OCI-LY7 (cell line): ENCODE results near the gene GRK4. TPM values are rescaled to one million over a fixed set of nuclear protein-coding genes. Genes with fewer than 3 reads are reported as not detected.

Source experiments
- BruUV-seq: library from RNA; stranded (reverse); fragments of 400-500 nt; replicated peaks from 2 replicates; lab custom pipeline; 2021; lab: Mats Ljungman, UMichigan
- CTCF ChIA-PET: fragments of 300-600 bp; sonication (Branson Sonifier 250); formaldehyde crosslinking; loops from one replicate; lab custom pipeline; 2022; ENCODE audit warnings: antibody characterized with exemption; ENCODE audit not compliant: unreplicated experiment; lab: Charles Lee
- POLR2A ChIA-PET: fragments of 300-600 bp; sonication (Branson Sonifier 250); formaldehyde crosslinking; loops from one replicate; lab custom pipeline; 2022; ENCODE audit warnings: antibody characterized with exemption; lab: Charles Lee
- DNase-seq: peaks from one replicate; pipeline ENCODE4 v3.0.0-alpha.2; 2015; ENCODE audit warnings: low spot score
- H2AFZ ChIP-seq: fragments of 200-600 bp; sonication (generic), shearing (Covaris generic); 2 replicates; pipeline ENCODE4 v1.6.1; 2014; ENCODE audit warnings: mild to moderate bottlenecking, antibody characterized with exemption, low read length, moderate library complexity
- H3K27ac ChIP-seq: fragments of 200-600 bp; sonication (generic); 2 replicates; pipeline ENCODE4 v1.5.1; 2014; ENCODE audit warnings: mixed run types, low read depth, mild to moderate bottlenecking, moderate library complexity, low read length, inconsistent platforms; ENCODE audit not compliant: poor library complexity, severe bottlenecking
- H3K36me3 ChIP-seq: fragments of 200-600 bp; sonication (generic); 2 replicates; pipeline ENCODE4 v1.6.1; 2014; ENCODE audit warnings: mild to moderate bottlenecking, antibody characterized with exemption, low read length, moderate library complexity, mixed read lengths; ENCODE audit not compliant: insufficient read depth
- H3K4me1 ChIP-seq: fragments of 200-600 bp; sonication (generic); 2 replicates; pipeline ENCODE4 v1.5.1; 2014; ENCODE audit warnings: mild to moderate bottlenecking, low read length; ENCODE audit not compliant: insufficient read depth, poor library complexity, severe bottlenecking
- H3K4me2 ChIP-seq: fragments of 200-600 bp; sonication (generic); 2 replicates; pipeline ENCODE4 v1.6.1; 2014; ENCODE audit warnings: mild to moderate bottlenecking, low read length
- H3K4me3 ChIP-seq: fragments of 200-600 bp; sonication (generic); 2 replicates; pipeline ENCODE4 v1.5.1; 2014; ENCODE audit warnings: mild to moderate bottlenecking, low read depth, low read length; ENCODE audit not compliant: poor library complexity, severe bottlenecking
- H3K79me2 ChIP-seq: fragments of 200-600 bp; sonication (generic); 2 replicates; pipeline ENCODE4 v1.6.1; 2016; ENCODE audit warnings: low read depth, mild to moderate bottlenecking, low read length, moderate library complexity, mixed read lengths; ENCODE audit not compliant: insufficient read depth
- H3K9me2 ChIP-seq: fragments of 200-600 bp; sonication (generic); 2 replicates; pipeline ENCODE4 v1.6.1; 2016; ENCODE audit warnings: mild to moderate bottlenecking, low read length, mixed read lengths; ENCODE audit not compliant: insufficient read depth
- H3K9me3 ChIP-seq: fragments of 200-600 bp; sonication (generic); 2 replicates; pipeline ENCODE4 v1.6.1; 2014; ENCODE audit warnings: mild to moderate bottlenecking, mixed run types, low read length, mixed read lengths
- H4K20me1 ChIP-seq: fragments of 200-600 bp; sonication (generic); 2 replicates; pipeline ENCODE4 v1.6.1; 2014; ENCODE audit warnings: mild to moderate bottlenecking, antibody characterized with exemption, low read length, moderate library complexity, mixed read lengths; ENCODE audit not compliant: insufficient read depth
- EZH2phosphoT487 ChIP-seq: fragments of 200-600 bp; sonication (generic); IDR thresholded peaks from 2 replicates; pipeline ENCODE4 v1.6.1; 2018; ENCODE audit warnings: low read depth, borderline replicate concordance, mild to moderate bottlenecking, mixed run types, antibody characterized with exemption, low read length, moderate library complexity, mixed read lengths
- intact Hi-C: fragments of 100-400 bp; cut with micrococcal nuclease; formaldehyde crosslinking; loops from one replicate; pipeline ENCODE4 v1.10.0; 2022; ENCODE audit not compliant: unreplicated experiment
- total RNA-seq, 2 experiments: library from RNA; depleted of rRNA in 1 of 2; stranded (reverse); fragments of >200 nt in 1 of 2; shearing (Covaris generic) in 1 of 2; gene quantifications; 2 replicates each; pipeline ENCODE4 v1.2.3, GENCODE V29; 2014 to 2022
- TF ChIP-seq, protein P1 (sequence below): fragments of 200-600 bp; sonication (generic); conservative IDR thresholded peaks from 2 replicates; pipeline ENCODE4 v1.5.1; 2014; ENCODE audit warnings: mild to moderate bottlenecking, antibody characterized with exemption, low read length, moderate library complexity, mixed read lengths

Gene GRK4
- total RNA-seq, 2 experiments from 2014 or later: 6.5 to 9.1 TPM

DNA sequence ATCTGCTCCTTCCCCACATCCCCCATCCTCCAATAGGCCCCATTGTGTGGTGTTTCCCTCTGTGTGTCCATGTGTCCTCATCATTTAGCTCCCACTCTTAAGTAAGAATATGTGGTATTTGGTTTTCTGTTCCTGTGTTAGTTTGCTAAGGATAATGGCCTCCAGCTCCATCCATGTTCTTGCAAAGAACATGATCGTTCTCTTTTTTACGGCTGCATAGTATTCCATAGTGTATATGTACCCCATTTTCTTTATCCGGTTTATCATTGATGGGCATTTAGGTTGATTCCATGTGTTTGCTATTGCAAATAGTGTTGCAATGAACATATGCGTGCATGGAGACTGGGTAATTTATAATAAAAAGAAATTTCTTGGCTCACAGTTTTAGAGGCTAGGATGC, 31.5 kb downstream of the GRK4 start:
- no peak for DNase-seq
- no peak overlapping the region for H3K27ac ChIP-seq
- H3K36me3 ChIP-seq: no peaks in the 10 kb centered on the region
- intact Hi-C loops: no loop called here
- TF ChIP-seq, protein P1, sequence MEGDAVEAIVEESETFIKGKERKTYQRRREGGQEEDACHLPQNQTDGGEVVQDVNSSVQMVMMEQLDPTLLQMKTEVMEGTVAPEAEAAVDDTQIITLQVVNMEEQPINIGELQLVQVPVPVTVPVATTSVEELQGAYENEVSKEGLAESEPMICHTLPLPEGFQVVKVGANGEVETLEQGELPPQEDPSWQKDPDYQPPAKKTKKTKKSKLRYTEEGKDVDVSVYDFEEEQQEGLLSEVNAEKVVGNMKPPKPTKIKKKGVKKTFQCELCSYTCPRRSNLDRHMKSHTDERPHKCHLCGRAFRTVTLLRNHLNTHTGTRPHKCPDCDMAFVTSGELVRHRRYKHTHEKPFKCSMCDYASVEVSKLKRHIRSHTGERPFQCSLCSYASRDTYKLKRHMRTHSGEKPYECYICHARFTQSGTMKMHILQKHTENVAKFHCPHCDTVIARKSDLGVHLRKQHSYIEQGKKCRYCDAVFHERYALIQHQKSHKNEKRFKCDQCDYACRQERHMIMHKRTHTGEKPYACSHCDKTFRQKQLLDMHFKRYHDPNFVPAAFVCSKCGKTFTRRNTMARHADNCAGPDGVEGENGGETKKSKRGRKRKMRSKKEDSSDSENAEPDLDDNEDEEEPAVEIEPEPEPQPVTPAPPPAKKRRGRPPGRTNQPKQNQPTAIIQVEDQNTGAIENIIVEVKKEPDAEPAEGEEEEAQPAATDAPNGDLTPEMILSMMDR: no peak
- TF ChIP-seq EZH2phosphoT487: no peak
- H3K4me1 ChIP-seq: no peaks in the 10 kb centered on the region
- H2AFZ ChIP-seq: no peak overlapping the region
- no peaks in the 10 kb centered on the region for H3K9me3 ChIP-seq
- ChIA-PET POLR2A (interaction anchor here (0.7 kb wide), 1 partner anchor 181 kb away, joined by 6 read pairs; no protein-coding TSS in a partner anchor), CTCF (no interaction called here)
- H3K4me3 ChIP-seq: no peak overlapping the region
- H3K9me2 ChIP-seq: no peaks in the 10 kb centered on the region
- no peaks in the 10 kb centered on the region for H4K20me1 ChIP-seq
- BruUV-seq: no TSS peak
- H3K4me2 ChIP-seq: no peak overlapping the region
- no peaks in the 10 kb centered on the region for H3K79me2 ChIP-seq

- ChIA-PET POLR2A (interaction anchor here (0.6 to 1.0 kb wide), 3 partner anchors 32 to 599 kb away, joined by 3 to 6 read pairs (median 4); partner anchors contain the start of genes GRK4 and NOP14), CTCF (no interaction called here)
- no peak for TF ChIP-seq EZH2phosphoT487
- TF ChIP-seq, protein P1: no peak
- intact Hi-C loops: no loop called here
- no peak overlapping the region for H3K4me3 ChIP-seq
- H3K4me2 ChIP-seq: no peak overlapping the region
- DNase-seq: no peak
- no TSS peak for BruUV-seq
- H4K20me1 ChIP-seq: no peaks in the 10 kb centered on the region
- H3K36me3 ChIP-seq: no peaks in the 10 kb centered on the region
- no peaks in the 10 kb centered on the region for H3K9me2 ChIP-seq
- no peaks in the 10 kb centered on the region for H3K79me2 ChIP-seq
- H3K27ac ChIP-seq: no peak overlapping the region
- H2AFZ ChIP-seq: no peak overlapping the region
- H3K9me3 ChIP-seq: no peaks in the 10 kb centered on the region
- no peaks in the 10 kb centered on the region for H3K4me1 ChIP-seq
Measured at GRCh38 chr4:2995546-2996265, 32.3 kb downstream of the GRK4 start.

- no peaks in the 10 kb centered on the region for H4K20me1 ChIP-seq
- intact Hi-C loops: no loop called here
- H3K4me3 ChIP-seq: no peak overlapping the region
- TF ChIP-seq, protein P1: no peak
- no peak for TF ChIP-seq EZH2phosphoT487
- H3K9me3 ChIP-seq: no peaks in the 10 kb centered on the region
- H2AFZ ChIP-seq: no peak overlapping the region
- ChIA-PET POLR2A (interaction anchor here (0.6 to 1.0 kb wide), 2 partner anchors 33 to 598 kb away, joined by 3 to 4 read pairs; partner anchors contain the start of genes GRK4 and NOP14), CTCF (no interaction called here)
- no peaks in the 10 kb centered on the region for H3K79me2 ChIP-seq
- no peaks in the 10 kb centered on the region for H3K4me1 ChIP-seq
- H3K27ac ChIP-seq: no peak overlapping the region
- H3K4me2 ChIP-seq: no peak overlapping the region
- no peaks in the 10 kb centered on the region for H3K9me2 ChIP-seq
- no peaks in the 10 kb centered on the region for H3K36me3 ChIP-seq
- no peak for DNase-seq
- no TSS peak for BruUV-seq
Measured at GRCh38 chr4:2996415-2996814, 33.0 kb downstream of the GRK4 start.
